ENCODE results near the gene KDM5A. TPM values are rescaled to one million over a fixed set of nuclear protein-coding genes. Genes with fewer than 3 reads are reported as not detected.
"Not testable (repeated sequence)": the region's sequence is repeated elsewhere in the genome, so short reads cannot be mapped to it uniquely, and the experiment has no call there.

The KDM5A gene
- total RNA-seq, 1 donor from 2014 or later, result 25.5 TPM

DNA sequence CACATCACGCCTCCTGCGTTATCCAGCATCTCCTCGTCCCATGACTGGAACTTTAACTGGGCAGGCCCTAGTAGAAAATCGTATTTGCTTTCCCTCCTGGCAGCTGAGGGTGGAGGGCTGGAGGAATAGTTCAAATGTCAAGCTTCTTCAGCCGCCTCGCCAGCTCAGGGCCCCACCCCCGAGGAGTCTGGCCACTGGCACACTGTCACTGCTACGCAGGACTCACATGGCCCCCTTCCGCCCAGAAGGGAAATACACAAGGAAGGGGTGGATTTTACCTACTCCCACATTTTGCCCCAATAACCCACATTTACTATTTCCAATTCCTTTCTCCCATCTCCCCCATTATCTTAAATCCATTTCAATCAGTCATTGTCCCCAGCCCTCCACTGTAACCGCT lies 135.1 kb downstream of the KDM5A start:
- ATAC-seq (no peak), DNase-seq (ENCODE audit: missing footprints) (no peak)
- intact Hi-C loops (cut with DNase I), result no loop called here

DNA sequence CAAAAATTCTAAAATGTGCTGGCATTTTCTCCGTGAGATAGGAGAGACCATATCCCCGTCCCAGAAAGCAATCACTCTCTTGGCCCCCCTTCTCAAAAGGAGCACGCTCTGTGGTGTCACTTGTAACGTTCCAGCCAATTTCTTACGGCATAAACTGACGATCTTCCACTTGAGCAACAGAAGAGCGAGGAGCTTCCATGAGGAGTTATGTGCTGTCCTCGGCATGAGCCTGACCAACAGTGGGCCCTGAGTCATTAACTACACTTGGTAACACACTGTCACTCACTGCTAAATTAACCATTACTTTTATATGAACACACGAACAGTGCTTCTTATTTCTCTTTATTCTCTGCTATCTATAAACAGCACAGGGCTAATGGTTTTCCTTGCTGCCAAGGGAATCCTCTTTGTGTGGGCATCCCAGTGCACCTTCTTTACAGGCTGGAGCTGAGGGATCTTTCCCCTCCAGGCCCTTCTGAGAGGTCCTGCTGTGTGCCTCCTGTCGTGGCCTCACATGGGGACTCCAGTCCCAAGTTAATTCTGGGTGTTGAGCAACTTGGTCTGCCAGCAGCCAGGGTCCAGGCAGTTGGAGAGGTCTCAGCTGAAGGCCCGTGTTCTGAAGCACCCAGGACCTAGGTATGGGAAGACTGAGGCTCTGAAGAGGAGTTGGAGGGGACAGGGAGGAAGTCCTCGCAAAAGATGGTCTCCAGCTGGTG lies 135.8 kb downstream of the KDM5A start:
- intact Hi-C loops (cut with DNase I), result no loop called here
- no peak for ATAC-seq
- no peak for DNase-seq (ENCODE audit: missing footprints)

DNA sequence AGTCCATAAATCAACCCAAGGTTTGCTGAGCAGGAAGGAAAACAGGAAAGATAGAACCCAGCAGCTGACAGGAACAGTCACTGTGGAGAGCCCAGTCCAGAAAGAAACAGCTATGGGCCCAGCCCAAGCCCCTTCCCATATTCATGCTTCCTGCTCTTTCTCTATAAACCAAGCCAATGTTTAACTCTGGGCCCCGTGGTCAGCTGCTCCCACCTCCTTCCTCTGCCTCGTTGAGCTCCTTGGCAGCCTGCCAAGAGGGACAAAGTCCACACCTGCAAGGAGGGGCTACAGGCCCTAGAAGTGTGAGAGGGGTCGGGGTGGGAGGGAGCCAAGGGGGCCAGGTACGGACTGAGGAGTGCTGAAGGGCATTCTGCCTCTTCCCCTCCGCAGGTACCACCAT lies 136.5 kb downstream of the KDM5A start:
- DNase-seq (ENCODE audit: missing footprints) (no peak), ATAC-seq (no peak)
- intact Hi-C loops (cut with DNase I), result no loop called here

DNA sequence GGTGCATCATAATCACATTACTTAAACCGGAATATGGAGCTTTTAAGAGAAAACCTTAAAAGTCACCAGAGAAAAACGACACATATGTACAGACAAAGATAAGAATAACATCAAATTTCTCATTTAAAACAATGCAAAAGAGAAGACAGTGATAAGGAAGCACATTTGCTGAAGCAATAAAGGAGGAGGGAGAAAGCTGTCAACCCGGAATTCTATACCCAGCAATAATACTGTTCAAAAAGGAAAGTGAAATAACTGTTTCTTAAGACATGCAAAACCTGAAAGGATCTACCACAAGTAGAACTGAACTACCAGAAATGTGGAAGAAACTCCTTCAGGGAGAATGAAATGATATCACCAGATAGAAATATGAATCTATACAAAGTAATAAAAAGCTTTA lies 141.8 kb downstream of the KDM5A start:
- DNase-seq (ENCODE audit: missing footprints) (no peak), ATAC-seq (no peak)
- intact Hi-C loops (cut with DNase I), result no loop called here

DNA sequence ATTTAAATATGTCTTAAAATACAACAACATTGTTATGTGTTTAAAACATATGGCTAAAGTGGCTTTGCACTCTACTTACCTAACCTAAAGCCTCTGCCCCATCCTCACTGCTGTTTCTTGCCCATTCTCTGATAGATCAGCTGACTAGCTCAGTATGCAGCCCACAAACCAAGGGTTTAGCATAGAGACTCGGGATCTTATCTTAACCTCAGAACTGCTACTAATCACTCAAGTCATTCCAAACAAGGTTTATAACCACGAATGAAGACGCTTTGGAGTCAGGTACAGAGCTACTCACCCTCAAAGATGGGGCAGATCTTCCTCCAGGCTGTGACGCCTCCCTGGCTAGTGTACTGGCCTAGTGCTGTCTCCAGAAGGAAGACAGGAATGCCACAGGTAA lies 145.7 kb downstream of the KDM5A start:
- ATAC-seq (no peak), DNase-seq (ENCODE audit: missing footprints) (no peak)
- intact Hi-C loops (cut with DNase I), result no loop called here

DNA sequence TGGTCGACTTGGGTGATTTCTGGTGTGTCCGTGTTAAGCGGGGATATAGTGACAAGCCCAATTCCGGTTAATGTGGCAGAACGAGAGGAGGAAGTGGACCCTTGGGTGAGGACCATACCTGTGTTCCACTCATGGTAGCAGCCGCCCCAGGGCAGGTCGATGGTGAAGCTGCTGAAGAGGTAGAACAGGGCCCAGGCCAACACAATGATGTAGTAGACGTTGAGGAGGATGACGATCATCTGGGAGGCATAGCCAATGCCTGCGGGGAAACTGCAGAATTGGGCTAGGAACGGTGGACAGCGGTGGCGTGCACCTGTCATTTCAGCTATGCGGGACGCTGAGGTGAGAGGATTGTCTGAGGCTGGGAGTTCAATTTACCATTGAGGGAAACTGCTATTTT lies 146.6 kb downstream of the KDM5A start:
- intact Hi-C loops (cut with DNase I), result no loop called here
- no peak for ATAC-seq
- DNase-seq (ENCODE audit: missing footprints), result no peak

DNA sequence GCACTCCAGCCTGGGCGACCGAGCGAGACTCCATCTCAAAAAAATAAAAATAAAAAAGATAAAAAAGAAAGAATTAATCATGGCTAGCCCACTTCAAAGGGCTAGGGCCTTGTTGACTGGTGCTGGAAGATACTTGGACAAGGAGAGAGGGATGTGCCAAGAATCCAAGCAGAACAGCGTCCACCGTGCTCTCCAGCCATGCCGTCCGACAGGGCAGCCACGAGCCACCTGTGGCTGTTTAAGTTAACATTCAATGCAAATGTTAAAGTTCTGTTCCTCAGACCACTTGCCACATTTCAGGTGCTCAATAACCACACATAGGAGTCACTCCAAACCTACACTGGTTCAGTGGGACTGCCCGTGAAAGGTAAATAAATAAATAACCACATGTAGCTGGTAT lies 147.9 kb downstream of the KDM5A start:
- intact Hi-C loops (cut with DNase I), result no loop called here
- ATAC-seq, result no peak
- no peak for DNase-seq (ENCODE audit: missing footprints)

DNA sequence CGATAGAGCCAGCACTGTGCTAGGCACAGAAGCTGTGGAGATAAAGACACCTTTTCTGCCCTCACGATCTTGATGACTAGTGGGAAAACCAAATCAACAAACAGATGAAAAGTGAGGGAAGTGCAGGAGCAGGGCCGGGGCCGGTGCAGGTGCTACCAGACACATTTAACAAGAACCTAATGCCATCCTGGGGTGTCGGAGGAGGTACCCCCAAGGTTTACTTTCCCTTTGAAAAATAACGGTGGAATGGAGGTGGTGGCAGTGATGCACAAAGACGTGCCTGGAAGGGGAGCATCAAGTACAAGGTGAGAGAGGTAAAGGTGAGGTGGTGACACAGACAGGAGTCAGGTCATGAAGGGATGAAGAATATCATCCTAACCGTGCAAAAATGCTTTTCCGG lies 148.6 kb downstream of the KDM5A start:
- intact Hi-C loops (cut with DNase I), result no loop called here
- DNase-seq (ENCODE audit: missing footprints) (no peak), ATAC-seq (no peak)

DNA sequence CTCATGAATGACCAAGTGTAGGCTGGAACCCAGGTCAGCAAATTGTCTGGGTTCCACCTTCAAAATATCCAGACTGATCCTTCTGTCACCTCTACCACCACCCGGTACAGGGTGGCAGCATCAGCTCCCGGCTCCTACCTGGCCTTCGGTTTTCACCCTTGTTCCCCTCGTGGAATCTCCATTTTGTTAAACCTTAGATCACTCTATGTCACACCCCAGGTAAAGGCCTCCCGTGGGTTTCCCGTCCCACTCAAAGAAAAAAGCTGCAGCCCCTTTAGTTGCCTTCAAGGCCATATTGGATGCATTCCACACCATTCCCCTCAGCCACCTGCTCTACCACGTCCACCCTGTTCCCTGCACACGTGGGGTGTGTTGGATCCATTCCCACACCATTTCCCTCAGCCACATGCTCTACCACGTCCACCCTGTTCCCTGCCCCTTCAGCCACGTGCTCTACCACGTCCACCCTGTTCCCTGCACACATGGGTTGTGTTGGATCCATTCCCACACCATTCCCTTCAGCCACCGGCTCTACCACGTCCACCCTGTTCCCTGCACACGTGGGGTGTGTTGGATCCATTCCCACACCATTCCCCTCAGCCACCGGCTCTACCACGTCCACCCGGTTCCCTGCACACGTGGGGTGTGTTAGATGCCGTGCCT lies 150.3 kb downstream of the KDM5A start:
- intact Hi-C loops (cut with DNase I), result no loop called here
- ATAC-seq (no peak), DNase-seq (ENCODE audit: missing footprints) (no peak)

DNA sequence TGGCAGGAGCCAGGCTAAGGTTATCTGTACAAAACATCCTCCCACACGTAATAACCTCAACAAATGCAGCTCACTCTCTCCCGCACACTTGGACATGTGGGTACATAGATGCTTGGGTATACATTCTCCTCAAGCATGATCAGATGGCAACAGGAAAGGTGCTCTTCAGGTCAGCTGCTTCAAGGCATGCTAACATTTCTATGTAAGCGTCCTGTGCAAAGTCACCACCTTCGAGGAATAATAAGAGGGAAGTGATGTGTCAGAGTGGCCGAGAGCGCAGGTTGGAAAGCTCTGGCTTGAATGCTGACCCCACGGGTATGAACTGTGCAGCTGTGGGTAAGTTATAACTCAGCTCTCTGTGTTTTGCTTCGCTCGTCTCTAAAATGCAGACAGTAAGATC lies 151.0 kb downstream of the KDM5A start:
- no peak for ATAC-seq
- intact Hi-C loops (cut with DNase I), result no loop called here
- DNase-seq (ENCODE audit: missing footprints), result no peak

DNA sequence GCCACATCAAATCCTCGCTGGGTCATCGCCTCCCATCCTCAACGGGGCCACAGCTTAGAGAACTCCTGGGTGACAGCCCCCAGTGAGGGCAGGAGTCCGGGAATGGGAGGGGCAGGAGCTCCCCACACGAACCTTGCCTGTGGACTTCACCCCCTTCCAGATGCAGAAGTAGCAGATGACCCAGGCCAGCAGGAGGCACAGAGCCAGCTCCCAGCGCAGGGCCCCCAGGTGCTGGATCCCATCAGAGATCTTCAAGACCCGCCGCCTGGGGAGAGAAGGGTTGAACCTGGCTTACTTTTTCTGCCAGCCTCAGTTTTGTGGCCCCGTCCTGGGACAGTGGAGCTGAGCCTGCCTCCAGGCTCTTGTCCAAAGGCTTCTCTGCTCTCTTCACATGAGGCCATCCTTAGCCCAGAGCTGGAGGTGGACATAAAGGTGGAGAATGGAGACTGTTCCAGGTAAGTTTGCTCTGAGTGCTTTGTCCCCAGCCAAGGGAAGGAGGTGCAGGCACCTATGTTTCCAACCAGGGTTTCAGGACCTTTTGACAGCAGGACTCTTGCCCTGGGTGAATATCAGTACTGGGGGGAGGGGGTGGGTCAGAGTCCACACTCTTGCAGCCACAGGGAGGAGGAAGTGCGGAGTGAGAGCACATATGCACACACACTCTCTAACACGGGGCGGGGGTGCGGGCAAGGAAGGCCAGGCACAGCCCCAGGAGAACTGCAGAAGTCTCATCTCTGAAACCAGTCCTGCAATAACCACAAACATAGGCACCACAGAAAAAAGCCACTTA lies 151.9 kb downstream of the KDM5A start:
- intact Hi-C loops (cut with DNase I), result no loop called here

DNA sequence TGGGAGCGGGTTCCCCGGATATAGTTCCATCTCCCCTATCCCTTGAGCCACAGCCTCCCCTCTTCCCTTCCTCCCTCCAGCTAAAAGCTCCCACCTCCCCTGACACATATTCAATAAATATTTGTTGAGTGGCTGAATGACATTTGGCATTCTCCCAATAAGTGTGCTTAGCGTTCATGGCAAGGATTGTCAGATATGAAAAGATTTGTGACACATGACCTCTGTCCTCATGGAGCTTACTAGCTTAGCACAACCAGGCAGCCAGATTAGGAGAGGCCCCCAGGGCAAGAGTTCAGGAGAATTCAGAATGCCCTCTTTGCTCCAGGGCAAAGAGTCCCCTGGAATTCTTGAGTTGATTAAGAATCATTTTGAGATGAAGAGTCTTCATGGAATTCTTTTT lies 152.7 kb downstream of the KDM5A start:
- ATAC-seq (no peak), DNase-seq (ENCODE audit: missing footprints) (no peak)
- intact Hi-C loops (cut with DNase I), result no loop called here

More for the DNA sequence above, 151.9 kb downstream of the KDM5A start:
- no peak for DNase-seq (ENCODE audit: missing footprints)
- no peak for ATAC-seq

DNA sequence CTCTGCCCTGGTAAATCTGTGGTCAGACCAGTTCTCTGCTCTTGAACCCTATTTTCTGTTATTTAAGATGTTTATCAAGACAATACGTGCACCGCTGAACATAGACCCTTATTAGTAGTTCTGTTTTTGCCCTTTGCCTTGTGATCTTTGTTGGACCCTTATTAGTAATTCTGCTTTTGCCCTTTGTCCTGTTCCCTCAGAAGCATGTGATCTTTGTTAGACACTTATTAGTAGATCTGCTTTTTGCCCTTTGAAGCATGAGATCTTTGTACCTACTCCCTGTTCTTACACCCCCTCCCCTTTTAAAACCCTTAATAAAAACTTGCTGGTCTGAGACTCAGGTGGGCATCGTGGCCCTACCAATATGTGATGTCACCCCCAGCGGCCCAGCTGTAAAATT lies 153.2 kb downstream of the KDM5A start:
- ATAC-seq; intact Hi-C loops (cut with DNase I); DNase-seq (ENCODE audit: missing footprints): not testable (repeated sequence)

DNA sequence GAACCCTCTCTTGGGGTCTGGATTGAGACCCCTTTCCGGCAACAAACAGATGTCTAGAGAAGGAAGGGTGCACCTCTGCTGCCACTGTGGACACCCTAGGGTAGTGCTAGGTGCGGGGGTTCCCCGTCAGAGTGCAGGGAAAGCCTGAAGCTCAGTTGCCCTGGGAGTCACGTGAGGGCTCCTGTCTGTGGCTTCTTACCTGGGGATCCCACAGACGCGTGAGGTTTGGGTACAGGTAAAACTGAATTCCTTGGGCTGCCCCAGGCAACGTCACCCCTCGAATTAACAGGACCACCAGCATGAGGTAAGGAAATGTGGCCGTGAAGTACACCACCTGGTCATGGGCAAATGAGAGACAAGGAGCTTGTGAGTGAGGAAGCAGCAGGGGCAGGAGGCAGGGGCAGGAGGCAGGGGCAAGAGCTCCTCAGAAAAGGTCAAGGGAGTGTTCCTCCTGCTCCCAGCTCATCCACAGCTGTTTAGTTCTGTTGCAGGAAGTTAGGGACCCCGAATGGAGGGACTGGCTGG lies 154.2 kb downstream of the KDM5A start:
- DNase-seq (ENCODE audit: missing footprints) (no peak), ATAC-seq (no peak)
- intact Hi-C loops (cut with DNase I), result no loop called here

DNA sequence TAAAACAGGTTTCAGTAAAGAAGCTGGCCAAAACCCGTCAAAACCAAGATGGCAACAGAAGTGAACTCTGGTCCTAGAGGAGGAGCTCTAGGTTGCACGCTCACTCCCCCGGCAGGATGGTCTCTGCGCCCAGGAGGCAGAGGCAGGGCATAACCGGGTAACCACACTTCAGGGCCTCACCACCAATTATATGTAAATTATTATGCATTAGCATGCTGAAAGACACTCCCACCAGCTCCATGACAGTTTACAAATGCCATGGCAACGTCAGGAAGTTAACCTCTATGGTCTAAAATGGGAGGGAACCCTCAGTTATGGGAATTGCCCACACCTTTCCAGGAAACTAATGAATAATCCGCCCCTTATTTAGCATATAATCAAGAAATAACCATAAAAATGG lies 155.1 kb downstream of the KDM5A start:
- ATAC-seq (no peak), DNase-seq (ENCODE audit: missing footprints) (no peak)
- intact Hi-C loops (cut with DNase I), result no loop called here

DNA sequence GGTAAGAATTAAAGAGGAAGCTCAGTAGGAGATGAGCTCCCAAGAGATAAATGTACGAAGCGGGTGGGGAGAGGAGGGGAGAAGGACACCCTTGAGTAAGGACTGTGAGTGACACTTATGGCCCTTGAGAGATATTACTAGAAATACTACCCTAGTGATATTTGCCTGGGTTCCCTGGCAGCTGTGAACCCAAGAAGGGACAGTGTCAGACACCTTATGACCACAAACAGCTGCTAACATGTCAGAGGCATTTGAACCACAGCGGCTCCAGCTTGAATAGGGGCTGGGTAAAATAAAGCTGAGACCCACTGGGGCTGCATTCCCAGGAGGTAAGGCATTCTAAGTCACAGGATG lies 155.5 kb downstream of the KDM5A start:
- no peak for DNase-seq (ENCODE audit: missing footprints)
- ATAC-seq, result no peak
- intact Hi-C loops (cut with DNase I), result no loop called here

DNA sequence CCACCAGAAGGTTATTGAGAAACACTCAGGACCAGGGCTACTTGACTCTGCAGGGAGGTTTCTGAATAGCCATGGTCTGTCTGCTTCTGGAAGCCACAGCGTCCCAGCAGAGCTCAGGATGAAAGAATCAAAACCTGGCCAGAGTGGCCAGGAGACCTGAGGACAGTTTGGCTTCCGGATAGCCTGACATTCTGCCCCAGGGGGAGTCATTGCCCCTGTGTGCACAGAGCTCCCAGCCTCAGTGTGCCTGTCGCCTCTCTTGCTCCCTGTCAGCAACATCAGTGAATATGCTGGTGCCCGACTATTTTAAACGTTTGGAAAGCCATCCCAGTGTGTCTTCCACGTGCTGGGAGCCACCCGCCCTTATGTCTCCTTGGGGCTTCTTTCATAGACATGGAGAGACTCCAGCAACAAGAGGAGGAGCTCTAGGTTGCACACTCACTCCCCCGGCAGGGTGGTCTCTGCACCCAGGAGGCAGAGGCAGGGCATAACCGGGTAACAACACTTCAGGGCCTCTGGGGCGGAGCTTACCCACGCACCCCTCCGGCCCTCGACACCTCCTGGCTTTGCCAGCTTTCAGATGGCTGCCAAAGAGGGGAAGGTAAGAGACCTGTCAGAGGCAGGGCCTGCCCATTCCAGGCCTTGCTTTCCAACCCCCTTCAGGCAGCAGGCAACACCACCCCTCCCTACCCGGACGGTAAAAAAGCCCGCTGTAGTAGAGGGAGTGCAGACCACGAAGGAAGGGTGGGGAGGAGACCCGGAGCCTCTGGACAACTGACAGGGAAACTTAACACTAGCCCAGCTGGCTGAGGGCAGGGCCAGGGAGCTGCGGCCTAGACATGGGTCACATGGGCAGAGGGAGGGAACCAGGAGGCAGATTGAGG lies 156.1 kb downstream of the KDM5A start:
- peak; percentile 42 for ATAC-seq
- DNase-seq (ENCODE audit: missing footprints), result no peak
- intact Hi-C loops (cut with DNase I), result no loop called here

DNA sequence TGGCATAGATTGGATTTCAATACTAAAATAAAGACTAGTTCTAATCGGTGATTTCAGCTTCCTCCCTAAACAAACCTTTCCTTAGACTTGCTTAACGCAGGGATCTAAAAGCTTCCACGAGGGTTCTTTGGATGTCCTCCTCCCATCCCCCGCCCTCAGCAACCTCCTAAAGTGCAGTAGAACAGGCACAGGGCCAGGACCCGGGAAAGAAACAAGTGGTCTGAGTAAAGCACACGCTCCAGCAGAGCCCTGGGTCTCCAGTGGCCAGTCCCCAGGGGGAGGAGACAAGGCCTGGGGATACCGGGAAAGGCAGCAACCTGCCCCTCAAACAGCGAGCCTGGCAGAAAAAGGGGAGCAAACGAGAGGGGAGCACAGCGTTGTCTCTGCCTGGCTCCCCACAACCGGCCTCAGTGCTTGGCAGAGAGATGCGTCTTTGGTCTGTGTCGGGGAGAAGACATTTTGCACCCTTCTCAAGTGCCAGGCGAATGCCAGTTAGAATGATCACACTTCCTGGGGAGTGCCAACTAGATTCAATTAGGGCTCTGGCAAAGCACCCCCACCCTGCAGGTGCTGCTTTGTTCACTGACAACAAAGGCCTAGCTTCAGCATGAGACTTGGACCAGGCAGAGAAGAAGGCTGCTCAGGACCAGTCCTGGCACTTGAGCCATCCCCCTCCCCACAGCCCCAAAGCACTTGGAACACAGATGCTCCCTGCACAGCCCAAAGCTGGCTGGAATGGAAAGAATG lies 158.0 kb downstream of the KDM5A start:
- ATAC-seq (no peak), DNase-seq (ENCODE audit: missing footprints) (no peak)
- intact Hi-C loops (cut with DNase I), result no loop called here

Data from Right ventricle myocardium inferior (tissue), 1 donor.